MCF 10A (cell line): ENCODE results near the gene DTX3L. TPM values are rescaled to one million over a fixed set of nuclear protein-coding genes. Genes with fewer than 3 reads are reported as not detected.

ENCODE experiments used
- BruUV-seq: library from RNA; stranded (reverse); fragments of 400-500 nt; replicated peaks from 2 replicates; lab custom pipeline; 2021; lab: Mats Ljungman, UMichigan
- CTCF ChIA-PET: fragments of 300-600 bp; sonication (Branson Sonifier 250); formaldehyde crosslinking; extraction: SDS; loops from one replicate; lab custom pipeline; 2021; ENCODE audit warnings: antibody characterized with exemption, inconsistent platforms; lab: Yijun Ruan, JAX
- POLR2A ChIA-PET: fragments of 300-600, 350-650 bp; sonication (Branson Sonifier 250); formaldehyde crosslinking; extraction: SDS; loops from one replicate; lab custom pipeline; 2020; ENCODE audit warnings: antibody characterized with exemption, inconsistent platforms; lab: Yijun Ruan, JAX
- DNase-seq: peaks from one replicate; pipeline ENCODE4 v3.0.0-alpha.2; 2018; ENCODE audit not compliant: unreplicated experiment
- H3K27ac Mint-ChIP-seq: one replicate; pipeline ENCODE4 v1.8.0; 2022; ENCODE audit warnings: mild to moderate bottlenecking, low read depth, mixed read lengths; ENCODE audit not compliant: unreplicated experiment
- H3K27me3 Mint-ChIP-seq: one replicate; pipeline ENCODE4 v1.8.0; 2022; ENCODE audit warnings: mixed read lengths; ENCODE audit not compliant: insufficient read depth, unreplicated experiment
- H3K36me3 Mint-ChIP-seq: one replicate; pipeline ENCODE4 v1.8.0; 2022; ENCODE audit warnings: mild to moderate bottlenecking, moderate library complexity, mixed read lengths; ENCODE audit not compliant: insufficient read depth, unreplicated experiment
- H3K4me1 Mint-ChIP-seq: one replicate; pipeline ENCODE4 v1.8.0; 2022; ENCODE audit warnings: mixed read lengths; ENCODE audit not compliant: insufficient read depth, unreplicated experiment
- H3K4me3 Mint-ChIP-seq: one replicate; pipeline ENCODE4 v1.8.0; 2022; ENCODE audit warnings: mild to moderate bottlenecking, moderate library complexity, mixed read lengths; ENCODE audit not compliant: unreplicated experiment
- H3K9me3 Mint-ChIP-seq: one replicate; pipeline ENCODE4 v1.8.0; 2022; ENCODE audit warnings: mixed read lengths; ENCODE audit not compliant: unreplicated experiment
- intact Hi-C: fragments of 100-400 bp; cut with micrococcal nuclease; formaldehyde crosslinking; loops from 2 replicates; pipeline ENCODE4 v1.14.1; 2022
- total RNA-seq: library from RNA; stranded (reverse); gene quantifications from 2 replicates; pipeline ENCODE4 v1.2.3, GENCODE V29; 2022
- TF ChIP-seq, protein P1 (sequence below): fragments of 200-600 bp; IDR thresholded peaks from one replicate; pipeline ENCODE4 v1.8.0; 2022; ENCODE audit warnings: antibody characterized with exemption, mild to moderate bottlenecking; ENCODE audit not compliant: unreplicated experiment

The DTX3L gene
- total RNA-seq, 1 experiment from 2014 or later, result 19.1 TPM

GRCh38 chr3:122619040-122619439 is 54.9 kb downstream of the DTX3L start:
- intact Hi-C loops, result no loop called here

DNA sequence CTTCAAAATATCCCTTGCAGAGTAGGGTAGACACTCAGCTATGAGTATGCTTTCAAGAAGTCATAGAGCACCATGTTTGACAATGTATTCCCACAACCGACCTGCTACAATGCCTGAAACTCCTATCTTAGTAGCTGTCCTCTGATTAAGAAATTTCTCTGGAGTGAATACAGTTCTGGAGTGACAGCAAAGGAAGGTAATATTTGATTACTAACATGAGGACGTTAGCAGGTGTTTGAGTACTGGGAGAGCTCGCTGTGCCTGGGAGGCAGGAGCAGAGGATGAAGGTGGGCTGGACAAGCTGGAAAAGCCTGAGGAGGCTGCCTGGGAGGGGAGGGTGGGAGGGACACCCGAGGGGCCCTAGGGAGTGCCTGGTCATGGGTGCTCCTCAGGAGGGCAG is 56.3 kb downstream of the DTX3L start:
- H3K4me1 Mint-ChIP-seq, result no peaks in the 10 kb centered on the region
- no peak overlapping the region for H3K4me3 Mint-ChIP-seq
- H3K27me3 Mint-ChIP-seq, result peaks cover 43% of the 10 kb centered on the region
- no TSS peak for BruUV-seq
- intact Hi-C loops, result no loop called here
- H3K27ac Mint-ChIP-seq, result no peak overlapping the region
- ChIA-PET POLR2A (interaction anchor here (0.8 to 1.6 kb wide), 3 partner anchors 8 to 58 kb away, joined by 3 to 6 read pairs (median 3); no protein-coding TSS in a partner anchor), CTCF (interaction anchor here (0.5 to 1.1 kb wide), 3 partner anchors 9 to 407 kb away, joined by 3 read pairs; partner anchors contain the start of gene SEMA5B)
- DNase-seq, result no peak
- no peaks in the 10 kb centered on the region for H3K9me3 Mint-ChIP-seq
- no peaks in the 10 kb centered on the region for H3K36me3 Mint-ChIP-seq
- TF ChIP-seq, protein P1, sequence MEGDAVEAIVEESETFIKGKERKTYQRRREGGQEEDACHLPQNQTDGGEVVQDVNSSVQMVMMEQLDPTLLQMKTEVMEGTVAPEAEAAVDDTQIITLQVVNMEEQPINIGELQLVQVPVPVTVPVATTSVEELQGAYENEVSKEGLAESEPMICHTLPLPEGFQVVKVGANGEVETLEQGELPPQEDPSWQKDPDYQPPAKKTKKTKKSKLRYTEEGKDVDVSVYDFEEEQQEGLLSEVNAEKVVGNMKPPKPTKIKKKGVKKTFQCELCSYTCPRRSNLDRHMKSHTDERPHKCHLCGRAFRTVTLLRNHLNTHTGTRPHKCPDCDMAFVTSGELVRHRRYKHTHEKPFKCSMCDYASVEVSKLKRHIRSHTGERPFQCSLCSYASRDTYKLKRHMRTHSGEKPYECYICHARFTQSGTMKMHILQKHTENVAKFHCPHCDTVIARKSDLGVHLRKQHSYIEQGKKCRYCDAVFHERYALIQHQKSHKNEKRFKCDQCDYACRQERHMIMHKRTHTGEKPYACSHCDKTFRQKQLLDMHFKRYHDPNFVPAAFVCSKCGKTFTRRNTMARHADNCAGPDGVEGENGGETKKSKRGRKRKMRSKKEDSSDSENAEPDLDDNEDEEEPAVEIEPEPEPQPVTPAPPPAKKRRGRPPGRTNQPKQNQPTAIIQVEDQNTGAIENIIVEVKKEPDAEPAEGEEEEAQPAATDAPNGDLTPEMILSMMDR, result no peak

More at GRCh38 chr3:122619040-122619439, 54.9 kb downstream of the DTX3L start:
- ChIA-PET CTCF (interaction anchor here (1.5 kb wide), 1 partner anchor 10 kb away, joined by 5 read pairs; no protein-coding TSS in a partner anchor), POLR2A (interaction anchor here (1.0 to 1.6 kb wide), 2 partner anchors 10 to 50 kb away, joined by 3 to 6 read pairs; no protein-coding TSS in a partner anchor)
- Mint-ChIP-seq H3K4me1 (no peaks in the 10 kb centered on the region), H3K36me3 (no peaks in the 10 kb centered on the region), H3K4me3 (no peak overlapping the region), H3K27me3 (peaks cover 38% of the 10 kb centered on the region), H3K9me3 (no peaks in the 10 kb centered on the region), H3K27ac (no peak overlapping the region)
- no peak for DNase-seq
- TF ChIP-seq, protein P1, result no peak
- no TSS peak for BruUV-seq

DNA sequence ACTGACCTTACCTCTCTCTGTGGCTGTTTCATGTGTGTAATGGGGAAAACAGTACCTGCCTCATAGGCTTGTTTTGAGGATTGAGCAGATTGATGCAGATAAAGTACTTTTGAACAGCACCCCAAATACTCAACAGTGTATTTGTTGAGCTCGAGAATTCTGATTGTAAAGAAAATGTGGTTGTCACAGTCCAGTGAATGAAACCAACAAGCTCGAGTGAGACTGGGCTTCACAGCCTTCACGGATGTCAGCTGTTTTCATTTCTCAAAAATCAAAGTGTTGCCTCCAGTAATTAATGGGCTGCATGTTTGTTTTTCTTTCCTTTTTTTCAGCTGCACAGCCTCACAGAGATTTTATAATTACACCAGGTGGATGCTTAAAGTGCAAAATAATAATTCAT is 57.0 kb downstream of the DTX3L start:
- Mint-ChIP-seq H3K36me3 (no peaks in the 10 kb centered on the region), H3K9me3 (no peaks in the 10 kb centered on the region), H3K4me3 (no peak overlapping the region), H3K4me1 (no peaks in the 10 kb centered on the region), H3K27me3 (peaks cover 49% of the 10 kb centered on the region), H3K27ac (no peak overlapping the region)
- BruUV-seq, result no TSS peak
- TF ChIP-seq, protein P1, result no peak
- no peak for DNase-seq
- POLR2A ChIA-PET, result no interaction called here
- intact Hi-C loops, result no loop called here
- CTCF ChIA-PET, result interaction anchor here (0.7 to 1.2 kb wide), 5 partner anchors 8 to 22 kb away, joined by 3 to 4 read pairs (median 3); no protein-coding TSS in a partner anchor

DNA sequence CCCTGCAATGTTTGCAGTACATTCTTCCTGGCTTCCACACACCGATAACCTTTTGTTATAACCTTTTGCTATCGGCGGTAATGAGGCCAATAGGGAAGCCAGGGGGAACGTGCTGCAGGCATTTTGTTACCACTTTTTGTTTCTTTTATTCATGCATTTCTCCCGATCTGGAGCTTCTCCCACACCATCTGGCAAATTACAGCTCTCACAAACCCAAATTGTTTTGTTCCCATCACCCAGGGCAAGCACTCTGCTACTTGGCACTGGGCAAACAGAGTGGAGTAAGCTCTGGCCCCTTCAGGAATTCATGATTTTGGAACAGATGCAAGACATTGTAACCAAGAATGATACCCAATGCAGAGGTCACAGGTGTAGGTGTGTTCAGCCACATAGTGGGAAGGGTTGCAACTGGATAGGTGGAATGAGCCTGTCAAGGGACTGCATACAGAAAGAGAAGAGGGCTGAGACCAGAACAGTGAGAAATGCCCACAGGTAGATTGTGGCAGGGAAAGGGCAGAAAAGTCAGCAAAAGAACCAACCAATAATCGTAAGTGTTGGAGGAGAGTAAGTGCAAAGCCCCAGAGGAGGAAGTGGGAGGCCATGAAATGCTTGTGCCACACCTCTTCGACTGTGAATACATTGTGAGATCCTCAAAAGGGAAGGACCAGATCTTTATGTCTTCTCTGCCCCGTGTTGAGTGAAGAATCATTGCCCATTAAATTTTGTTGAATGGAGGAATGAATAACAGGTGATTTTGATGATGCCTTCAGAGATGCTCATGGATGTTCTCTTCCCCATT is 59.1 kb downstream of the DTX3L start:
- H3K27me3 Mint-ChIP-seq, result peaks cover 49% of the 10 kb centered on the region
- POLR2A ChIA-PET, result no interaction called here
- intact Hi-C loops, result no loop called here
- H3K4me3 Mint-ChIP-seq, result no peak overlapping the region
- CTCF ChIA-PET, result interaction anchor here (0.5 to 0.7 kb wide), 2 partner anchors 23 to 388 kb away, joined by 3 to 4 read pairs; no protein-coding TSS in a partner anchor
- H3K27ac Mint-ChIP-seq, result no peak overlapping the region
- no TSS peak for BruUV-seq
- peaks cover 12% of the 10 kb centered on the region for H3K4me1 Mint-ChIP-seq
- TF ChIP-seq, protein P1, result no peak
- no peaks in the 10 kb centered on the region for H3K36me3 Mint-ChIP-seq
- no peak for DNase-seq
- no peaks in the 10 kb centered on the region for H3K9me3 Mint-ChIP-seq
